Fibroblast of lung (primary cell): Measurements from ENCODE around the gene UQCRHL. TPM values are rescaled to one million over a fixed set of nuclear protein-coding genes. Genes with fewer than 3 reads are reported as not detected.
"Not testable (repeated sequence)": the region's sequence is repeated elsewhere in the genome, so short reads cannot be mapped to it uniquely, and the experiment has no call there.

Experiments
- DNase-seq, 2 donors: peaks; one replicate each; pipeline versions ENCODE4 v3.0.0 to v3.0.0-alpha.2; 2010; ENCODE audit warnings: low read depth in 2 of 2
- H2AFZ ChIP-seq: 2 replicates; pipeline ENCODE4 v1.5.1; 2012; ENCODE audit warnings: low read length, control low read depth, inconsistent platforms
- H3K27ac ChIP-seq: 2 replicates; pipeline ENCODE4 v1.5.1; 2011; ENCODE audit warnings: low read length, control low read depth; ENCODE audit not compliant: insufficient read depth
- H3K27me3 ChIP-seq: 2 replicates; pipeline ENCODE4 v1.5.1; 2011; ENCODE audit warnings: mild to moderate bottlenecking, low read length; ENCODE audit not compliant: control insufficient read depth, insufficient read depth
- H3K36me3 ChIP-seq: 2 replicates; pipeline ENCODE4 v1.5.1; 2011; ENCODE audit warnings: low read length; ENCODE audit not compliant: control insufficient read depth, insufficient read depth
- H3K4me1 ChIP-seq: 2 replicates; pipeline ENCODE4 v1.5.1; 2011; ENCODE audit warnings: low read length; ENCODE audit not compliant: control insufficient read depth, insufficient read depth; ENCODE audit errors: extremely low read depth
- H3K4me2 ChIP-seq: 2 replicates; pipeline ENCODE4 v1.5.1; 2011; ENCODE audit warnings: low read length, control low read depth; ENCODE audit not compliant: insufficient read depth; ENCODE audit errors: extremely low read depth
- H3K4me3 ChIP-seq, 4 experiments: fragments of 200-600 bp in 1 of 4; sonication (generic) in 1 of 4; replicated peaks in 1 of 4; 2 replicates each; pipeline ENCODE4 v1.5.1; 2011 to 2016; ENCODE audit warnings: low read length in 4 of 4, low read depth in 3 of 4, mild to moderate bottlenecking in 3 of 4, control low read depth in 2 of 4, inconsistent platforms in 1 of 4, mixed read lengths in 1 of 4; ENCODE audit not compliant: insufficient read depth in 1 of 4; ENCODE audit errors: control extremely low read depth in 1 of 4
- H3K79me2 ChIP-seq: 2 replicates; pipeline ENCODE4 v1.5.1; 2012; ENCODE audit warnings: mild to moderate bottlenecking, low read length, inconsistent platforms; ENCODE audit not compliant: control insufficient read depth, insufficient read depth
- H3K9ac ChIP-seq: 2 replicates; pipeline ENCODE4 v1.5.1; 2011; ENCODE audit warnings: mild to moderate bottlenecking, low read length, control low read depth; ENCODE audit not compliant: insufficient read depth
- H3K9me3 ChIP-seq: 2 replicates; pipeline ENCODE4 v1.5.1; 2012; ENCODE audit warnings: low read depth, low read length; ENCODE audit not compliant: control insufficient read depth, insufficient read depth
- H4K20me1 ChIP-seq: 2 replicates; pipeline ENCODE4 v1.5.1; 2011; ENCODE audit warnings: low read length; ENCODE audit not compliant: control insufficient read depth, insufficient read depth; ENCODE audit errors: extremely low read depth
- EZH2 ChIP-seq: IDR thresholded peaks from 2 replicates; pipeline ENCODE4 v1.5.1; 2012; ENCODE audit warnings: low read length, control low read depth, mild to moderate bottlenecking; ENCODE audit errors: missing control alignments
- polyA plus RNA-seq, 2 donors: library from polyadenylated mRNA; depleted of rRNA in 1 of 2; stranded (reverse) in 1 of 2; unstranded in 1 of 2; fragments of >200 nt; gene quantifications; 2 replicates each; pipeline ENCODE4 v1.2.1, GENCODE V29; 2011 to 2012; ENCODE audit warnings: missing spikeins in 1 of 2
- total RNA-seq: library from RNA; depleted of rRNA; stranded (reverse); fragments of >200 nt; gene quantifications from 2 replicates; pipeline ENCODE4 v1.2.1, GENCODE V29; 2014
- TF ChIP-seq, protein P1 (sequence below), 2 donors: IDR thresholded peaks in 1 of 2; conservative IDR thresholded peaks in 1 of 2; 1 replicate in 1 of 2; 2 replicates in 1 of 2; pipeline ENCODE4 v1.5.1; 2011 to 2012; ENCODE audit warnings: low read length in 2 of 2, control low read depth in 1 of 2, inconsistent platforms in 1 of 2, low read depth in 1 of 2, mild to moderate bottlenecking in 1 of 2

Gene UQCRHL
- total and polyA plus RNA-seq, 2 donors (not counting 1 experiment from before 2014, with no cell fraction given), result 1.3 to 7.8 TPM

GRCh38 chr1:15833842-15834405 is 26.5 kb upstream of the UQCRHL start:
- peak overlapping the region; percentile 98 for H3K27ac ChIP-seq
- no peaks in the 10 kb centered on the region for H3K27me3 ChIP-seq
- H4K20me1 ChIP-seq, result no peaks in the 10 kb centered on the region
- no peaks in the 10 kb centered on the region for H3K9me3 ChIP-seq
- DNase-seq, result no peak
- H3K4me3 ChIP-seq, result peak overlapping the region; percentile 87 to 98 (median 90)
- no peaks in the 10 kb centered on the region for H3K4me1 ChIP-seq
- TF ChIP-seq EZH2, result no peak
- TF ChIP-seq, protein P1, sequence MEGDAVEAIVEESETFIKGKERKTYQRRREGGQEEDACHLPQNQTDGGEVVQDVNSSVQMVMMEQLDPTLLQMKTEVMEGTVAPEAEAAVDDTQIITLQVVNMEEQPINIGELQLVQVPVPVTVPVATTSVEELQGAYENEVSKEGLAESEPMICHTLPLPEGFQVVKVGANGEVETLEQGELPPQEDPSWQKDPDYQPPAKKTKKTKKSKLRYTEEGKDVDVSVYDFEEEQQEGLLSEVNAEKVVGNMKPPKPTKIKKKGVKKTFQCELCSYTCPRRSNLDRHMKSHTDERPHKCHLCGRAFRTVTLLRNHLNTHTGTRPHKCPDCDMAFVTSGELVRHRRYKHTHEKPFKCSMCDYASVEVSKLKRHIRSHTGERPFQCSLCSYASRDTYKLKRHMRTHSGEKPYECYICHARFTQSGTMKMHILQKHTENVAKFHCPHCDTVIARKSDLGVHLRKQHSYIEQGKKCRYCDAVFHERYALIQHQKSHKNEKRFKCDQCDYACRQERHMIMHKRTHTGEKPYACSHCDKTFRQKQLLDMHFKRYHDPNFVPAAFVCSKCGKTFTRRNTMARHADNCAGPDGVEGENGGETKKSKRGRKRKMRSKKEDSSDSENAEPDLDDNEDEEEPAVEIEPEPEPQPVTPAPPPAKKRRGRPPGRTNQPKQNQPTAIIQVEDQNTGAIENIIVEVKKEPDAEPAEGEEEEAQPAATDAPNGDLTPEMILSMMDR (conservative IDR thresholded peaks at IDR 0.05 in 1 of 2, IDR thresholded peaks at IDR 0.05 in 1 of 2; ENCODE audit: low read depth in 1 of 2, low read length in 2 of 2), result no peak
- H3K79me2 ChIP-seq, result no peaks in the 10 kb centered on the region
- H3K4me2 ChIP-seq, result peak overlapping the region; percentile 86
- peak overlapping the region; percentile 21 for H2AFZ ChIP-seq
- no peaks in the 10 kb centered on the region for H3K36me3 ChIP-seq
- peak overlapping the region; percentile 59 for H3K9ac ChIP-seq

DNA sequence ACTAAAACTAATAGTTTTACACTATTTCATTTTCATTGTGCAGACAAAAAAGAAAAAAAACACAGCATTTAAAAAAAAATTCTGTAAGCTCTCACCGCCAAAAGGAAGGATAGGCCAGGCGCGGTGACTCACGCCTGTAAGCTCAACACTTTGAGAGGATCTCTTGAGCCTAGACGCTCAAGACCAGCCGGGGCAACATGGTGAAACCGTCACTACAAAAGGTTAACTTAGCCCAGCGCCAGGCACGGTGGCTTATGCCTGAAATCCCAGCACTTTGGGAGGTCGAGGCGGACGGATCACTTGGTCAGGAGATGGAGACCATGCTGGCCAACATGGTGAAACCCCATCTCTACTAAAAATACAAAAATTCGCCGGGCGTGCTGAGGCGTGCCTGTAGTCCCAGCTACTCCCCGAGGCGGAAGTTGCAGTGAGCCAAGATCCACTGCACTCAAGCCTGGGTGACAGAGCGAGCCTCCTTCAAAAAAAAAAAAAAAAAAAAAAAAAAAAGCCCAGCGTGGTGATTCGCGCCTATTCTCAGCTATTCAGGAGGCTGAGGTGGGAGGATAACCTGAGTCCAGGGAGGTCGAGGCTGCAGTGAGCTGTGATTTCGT is 25.7 kb upstream of the UQCRHL start:
- DNase-seq, result peak; percentile 18 to 63
- H2AFZ ChIP-seq, result peak overlapping the region; percentile 42

GRCh38 chr1:15830258-15830657 is 22.8 kb upstream of the UQCRHL start:
- Histone ChIP-seq H3K4me3 (no peak overlapping the region), H3K9me3 (no peaks in the 10 kb centered on the region), H3K4me1 (no peaks in the 10 kb centered on the region), H3K27ac (no peak overlapping the region), H3K36me3 (no peaks in the 10 kb centered on the region), H4K20me1 (no peaks in the 10 kb centered on the region), H3K4me2 (no peak overlapping the region), H3K79me2 (no peaks in the 10 kb centered on the region), H3K27me3 (no peaks in the 10 kb centered on the region), H3K9ac (no peak overlapping the region), H2AFZ (no peak overlapping the region)
- no peak for DNase-seq
- TF ChIP-seq, protein P1 (conservative IDR thresholded peaks at IDR 0.05 in 1 of 2, IDR thresholded peaks at IDR 0.05 in 1 of 2; ENCODE audit: low read depth in 1 of 2, low read length in 2 of 2), result no peak
- TF ChIP-seq EZH2, result no peak

More for the DNA sequence above, 25.7 kb upstream of the UQCRHL start:
- H3K27ac ChIP-seq, result peak overlapping the region; percentile 98
- no peaks in the 10 kb centered on the region for H4K20me1 ChIP-seq
- TF ChIP-seq EZH2, result no peak
- no peaks in the 10 kb centered on the region for H3K9me3 ChIP-seq
- no peaks in the 10 kb centered on the region for H3K27me3 ChIP-seq
- H3K4me1 ChIP-seq, result no peaks in the 10 kb centered on the region
- no peaks in the 10 kb centered on the region for H3K36me3 ChIP-seq
- peak overlapping the region; percentile 87 to 98 (median 90) for H3K4me3 ChIP-seq
- no peaks in the 10 kb centered on the region for H3K79me2 ChIP-seq
- peak overlapping the region; percentile 86 for H3K4me2 ChIP-seq
- H3K9ac ChIP-seq, result peak overlapping the region; percentile 10

DNA sequence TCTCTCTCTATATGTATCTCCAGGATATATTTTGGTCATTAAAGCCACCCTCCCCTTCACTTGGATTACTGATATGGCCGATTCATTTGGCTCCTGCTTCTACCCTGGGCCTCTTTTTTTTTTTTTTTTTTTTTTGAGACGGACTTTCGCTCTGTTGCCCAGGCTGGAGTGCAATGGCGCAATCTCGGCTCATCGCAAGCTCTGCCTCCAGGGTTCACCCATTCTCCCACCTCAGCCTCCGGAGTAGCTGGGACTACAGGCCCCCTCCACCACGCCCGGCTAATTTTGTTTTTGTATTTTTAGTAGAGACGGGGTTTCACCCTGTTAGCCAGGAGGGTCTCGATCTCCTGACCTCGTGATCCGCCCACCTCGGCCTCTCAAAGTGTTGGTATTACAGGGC is 21.5 kb upstream of the UQCRHL start:
- not testable (repeated sequence) for H3K36me3 ChIP-seq, DNase-seq, H3K4me1 ChIP-seq, H3K4me3 ChIP-seq, H3K27ac ChIP-seq, H3K4me2 ChIP-seq, H4K20me1 ChIP-seq, H3K27me3 ChIP-seq, H3K79me2 ChIP-seq, H3K9ac ChIP-seq, H2AFZ ChIP-seq, H3K9me3 ChIP-seq

GRCh38 chr1:15827567-15827966 is 20.1 kb upstream of the UQCRHL start:
- not testable (repeated sequence) for H3K79me2 ChIP-seq, DNase-seq, H2AFZ ChIP-seq, H3K27ac ChIP-seq, H3K4me1 ChIP-seq, H3K9ac ChIP-seq, H3K36me3 ChIP-seq, H3K4me2 ChIP-seq, H3K27me3 ChIP-seq, H3K9me3 ChIP-seq, H3K4me3 ChIP-seq, H4K20me1 ChIP-seq
